Measurements from ENCODE around the gene RHEB. TPM values are rescaled to one million over a fixed set of nuclear protein-coding genes. Genes with fewer than 3 reads are reported as not detected.

Gene RHEB
- polyA plus RNA-seq, 6 donors from 2014 or later = 33.6 to 49.9 (median 46.6) TPM

DNA sequence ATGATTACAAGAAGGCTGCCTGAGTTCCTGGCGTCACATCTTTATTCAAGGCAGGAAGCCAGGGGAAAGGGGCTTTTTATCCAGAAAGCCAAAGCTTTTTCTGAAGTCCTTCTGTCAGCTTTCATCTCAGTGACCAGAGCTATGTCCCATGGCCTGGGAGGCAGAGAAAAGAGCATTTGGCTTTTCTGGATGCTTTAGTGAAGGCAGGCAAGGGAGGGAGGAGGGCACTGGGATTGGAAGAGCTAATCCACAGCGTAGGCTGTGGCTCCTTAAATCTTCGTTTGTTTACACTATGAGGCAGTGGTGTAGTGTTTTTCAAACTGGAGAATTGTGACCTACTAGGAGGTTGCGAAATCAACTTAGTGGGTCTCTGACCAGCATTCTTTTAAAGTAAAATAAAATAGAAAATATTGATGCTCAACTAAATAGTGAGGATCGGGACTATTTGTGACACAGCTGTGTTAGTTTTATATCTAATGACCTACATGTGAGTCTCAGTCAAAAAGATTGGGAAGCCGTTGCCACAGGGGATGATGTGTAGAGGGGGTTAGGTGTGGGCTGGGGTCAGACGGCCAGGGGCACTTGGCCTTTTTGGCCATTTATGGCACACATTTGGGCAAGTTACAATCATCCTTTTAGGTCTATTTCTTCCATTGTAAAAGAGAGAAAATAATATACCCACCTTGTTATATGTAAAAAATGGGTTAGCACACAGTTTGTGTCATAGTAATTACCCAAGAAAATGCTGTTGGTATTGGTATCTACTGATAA, 93.8 kb downstream of the RHEB start:
- peaks cover 29 to 33% (median 32%) of the 10 kb centered on the region in 3 donors for H3K27me3 Mint-ChIP-seq
- H3K27ac Mint-ChIP-seq = no peak overlapping the region
- ATAC-seq (ENCODE audit: low read depth in 2 of 2) (no peak), DNase-seq (no peak)
- H3K4me1 Mint-ChIP-seq = peaks cover 6 to 14% (median 9%) of the 10 kb centered on the region in 3 donors
- H3K9me3 Mint-ChIP-seq = peaks cover 6 to 13% (median 8%) of the 10 kb centered on the region in 7 donors
- no peak overlapping the region for H3K4me3 Mint-ChIP-seq
- peaks cover 0 to 16% of the 10 kb centered on the region in 2 donors for H3K36me3 Mint-ChIP-seq

GRCh38 chr7:151424799-151425198, 94.9 kb downstream of the RHEB start:
- peaks cover 31 to 41% (median 40%) of the 10 kb centered on the region in 3 donors for H3K27me3 Mint-ChIP-seq
- no peak overlapping the region for H3K4me3 Mint-ChIP-seq

DNA sequence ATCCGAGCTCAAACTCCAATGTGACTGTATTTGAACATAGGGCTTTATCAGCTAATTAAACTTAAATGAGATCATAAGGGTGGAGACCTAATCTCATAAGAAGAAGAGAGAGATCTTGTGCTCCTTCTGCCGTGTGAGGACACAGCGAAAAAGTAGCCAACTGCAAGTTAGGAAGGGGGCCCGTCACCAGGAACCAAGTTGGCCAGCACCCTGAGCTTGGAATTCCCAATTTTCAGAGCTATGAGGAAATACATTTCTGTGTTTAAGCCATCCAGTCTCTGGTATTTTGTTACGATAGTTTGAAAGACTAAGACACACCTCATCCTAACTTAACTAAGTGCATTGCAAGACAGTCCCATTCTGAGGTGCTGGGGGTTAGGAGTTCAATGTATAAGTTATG, 95.8 kb downstream of the RHEB start:
- Mint-ChIP-seq H3K36me3 (peaks cover 0 to 23% of the 10 kb centered on the region in 2 donors), H3K4me1 (no peaks in the 10 kb centered on the region), H3K9me3 (peaks cover 7 to 27% (median 15%) of the 10 kb centered on the region in 7 donors), H3K27ac (no peak overlapping the region), H3K27me3 (peaks cover 29 to 41% (median 40%) of the 10 kb centered on the region in 3 donors), H3K4me3 (no peak overlapping the region)
- ATAC-seq (ENCODE audit: low read depth in 2 of 2) (no peak), DNase-seq (no peak)

More at GRCh38 chr7:151424799-151425198, 94.9 kb downstream of the RHEB start:
- Mint-ChIP-seq H3K4me1 (peaks cover 3 to 8% (median 5%) of the 10 kb centered on the region in 3 donors), H3K9me3 (peaks cover 7 to 23% (median 14%) of the 10 kb centered on the region in 7 donors), H3K27ac (peak overlapping the region in 1 of 6 donors; percentile 33), H3K36me3 (peaks cover 0 to 23% of the 10 kb centered on the region in 2 donors)
- ATAC-seq (ENCODE audit: low read depth in 2 of 2) = no peak
- no peak for DNase-seq

GRCh38 chr7:151423226-151423625, 96.5 kb downstream of the RHEB start:
- Mint-ChIP-seq H3K36me3 (peaks cover 0 to 26% of the 10 kb centered on the region in 2 donors), H3K27me3 (peaks cover 29 to 42% (median 38%) of the 10 kb centered on the region in 3 donors), H3K4me3 (no peak overlapping the region), H3K9me3 (peaks cover 7 to 29% (median 18%) of the 10 kb centered on the region in 7 donors), H3K4me1 (no peaks in the 10 kb centered on the region), H3K27ac (no peak overlapping the region)
- ATAC-seq (ENCODE audit: low read depth in 2 of 2) (no peak), DNase-seq (no peak)

GRCh38 chr7:151422212-151422611, 97.5 kb downstream of the RHEB start:
- Mint-ChIP-seq H3K9me3 (peaks cover 7 to 39% (median 22%) of the 10 kb centered on the region in 7 donors), H3K4me3 (peak overlapping the region in 1 of 8 donors; percentile 25), H3K27me3 (peaks cover 29 to 43% (median 36%) of the 10 kb centered on the region in 3 donors), H3K4me1 (no peaks in the 10 kb centered on the region), H3K27ac (no peak overlapping the region), H3K36me3 (peaks cover 0 to 31% of the 10 kb centered on the region in 2 donors)
- ATAC-seq (ENCODE audit: low read depth in 2 of 2) (no peak), DNase-seq (no peak)

DNA sequence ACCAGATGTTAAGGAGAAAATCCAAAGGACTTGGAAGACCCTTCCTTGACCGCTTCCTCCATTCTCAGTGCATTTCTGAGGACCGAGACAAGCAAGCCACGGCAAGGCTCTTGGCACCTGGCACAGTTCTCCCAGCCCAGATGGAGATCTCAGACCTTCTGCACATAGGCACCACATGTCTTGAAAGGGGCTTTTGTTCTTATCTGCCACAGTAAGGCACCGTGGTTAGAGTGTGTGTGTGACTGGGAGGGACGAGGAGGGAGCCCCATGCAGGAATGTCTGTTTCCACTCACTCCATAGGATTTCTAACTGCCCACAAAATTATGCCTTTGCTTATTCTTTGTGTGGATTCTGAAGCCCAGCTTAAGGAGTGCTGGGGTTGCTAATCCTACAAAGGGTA, 99.6 kb downstream of the RHEB start:
- DNase-seq = no peak
- H3K4me1 Mint-ChIP-seq = no peaks in the 10 kb centered on the region
- H3K27me3 Mint-ChIP-seq = peaks cover 35 to 55% (median 50%) of the 10 kb centered on the region in 3 donors
- H3K4me3 Mint-ChIP-seq = peak overlapping the region in 1 of 8 donors; percentile 30
- peaks cover 0 to 31% of the 10 kb centered on the region in 2 donors for H3K36me3 Mint-ChIP-seq
- peaks cover 7 to 43% (median 22%) of the 10 kb centered on the region in 7 donors for H3K9me3 Mint-ChIP-seq
- ATAC-seq (ENCODE audit: low read depth in 2 of 2) = no peak
- no peak overlapping the region for H3K27ac Mint-ChIP-seq

GRCh38 chr7:151416941-151417315, 102.8 kb downstream of the RHEB start:
- Mint-ChIP-seq H3K9me3 (peaks cover 4 to 36% (median 22%) of the 10 kb centered on the region in 7 donors), H3K4me1 (peaks cover 0 to under 1% (median 0%) of the 10 kb centered on the region in 3 donors), H3K4me3 (peak overlapping the region in 1 of 8 donors; percentile 36), H3K27ac (no peak overlapping the region), H3K27me3 (peaks cover 45 to 73% (median 69%) of the 10 kb centered on the region in 3 donors), H3K36me3 (peaks cover 0 to 23% of the 10 kb centered on the region in 2 donors)
- DNase-seq (no peak), ATAC-seq (ENCODE audit: low read depth in 2 of 2) (no peak)

DNA sequence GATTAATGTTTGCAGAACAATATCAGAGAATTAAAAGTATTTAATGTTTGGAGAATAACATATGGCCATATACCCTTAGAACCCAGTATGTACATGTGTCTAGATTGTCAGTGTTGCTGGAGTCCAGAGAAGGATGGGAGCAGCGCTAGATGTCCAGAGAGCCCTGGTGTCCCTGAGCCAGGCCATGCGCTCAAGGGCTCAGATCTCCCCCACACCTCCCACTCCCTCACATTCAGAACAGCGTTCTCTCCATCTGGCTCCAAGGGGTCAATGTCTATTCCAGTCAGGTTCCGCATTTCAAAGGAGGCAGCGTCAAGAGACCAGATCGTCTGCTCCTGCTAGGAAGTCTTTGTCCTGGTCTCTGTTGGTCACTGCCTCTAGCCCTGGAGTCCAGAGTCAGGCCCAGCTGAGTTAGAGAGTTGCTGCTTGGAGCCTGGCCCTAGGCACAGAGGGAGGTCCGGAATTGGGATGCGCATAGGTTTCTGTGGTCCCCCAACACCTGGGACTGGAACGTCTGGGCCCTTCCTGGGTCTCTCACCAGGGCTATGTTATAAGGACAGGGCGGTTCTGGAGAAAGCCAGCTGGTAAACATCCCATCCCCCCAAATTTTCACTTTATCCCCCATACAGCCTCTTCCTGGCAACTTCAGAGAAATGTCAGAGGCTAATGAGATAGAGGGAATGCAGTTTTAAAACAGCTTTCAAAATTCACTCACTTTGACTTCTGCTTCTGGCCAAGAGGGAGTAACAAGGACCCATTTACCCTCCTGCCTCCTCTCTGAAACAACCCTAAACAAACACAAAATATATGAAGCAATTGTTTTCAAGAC, 103.4 kb downstream of the RHEB start:
- peaks cover 0 to 31% (median 19%) of the 10 kb centered on the region in 7 donors for H3K9me3 Mint-ChIP-seq
- DNase-seq (no peak), ATAC-seq (ENCODE audit: low read depth in 2 of 2) (no peak)
- H3K4me3 Mint-ChIP-seq = peak overlapping the region in 1 of 8 donors; percentile 30
- peaks cover 0 to 6% (median 2%) of the 10 kb centered on the region in 3 donors for H3K4me1 Mint-ChIP-seq
- H3K36me3 Mint-ChIP-seq = peaks cover 0 to 17% of the 10 kb centered on the region in 2 donors
- H3K27me3 Mint-ChIP-seq = peaks cover 46 to 73% (median 68%) of the 10 kb centered on the region in 3 donors
- H3K27ac Mint-ChIP-seq = no peak overlapping the region

Other genes with a start within 250 kb of the RHEB start
- 10 to 100 TPM; 36.5 to 89.7 (median 71.1) TPM for gene NUB1, start 178.1 kb downstream of the RHEB start, polyA plus RNA-seq (ENCODE audit: low read depth in 6 of 6)
- 1 to 10 TPM; 1.4 to 3.5 (median 1.9) TPM for gene WDR86, start 109.9 kb downstream of the RHEB start, polyA plus RNA-seq (ENCODE audit: low read depth in 6 of 6)
- not detected for gene CRYGN, start 79.8 kb downstream of the RHEB start, polyA plus RNA-seq (ENCODE audit: low read depth in 6 of 6)